HG03135 (cell line): ENCODE data around the gene NHS.

ENCODE experiments used
- ATAC-seq: cut with Tn5 transposase; IDR thresholded peaks from one replicate; pipeline ENCODE4 v1.9.1; 2021; ENCODE audit warnings: mild to moderate bottlenecking, moderate library complexity; ENCODE audit not compliant: unreplicated experiment

NHS gene

DNA sequence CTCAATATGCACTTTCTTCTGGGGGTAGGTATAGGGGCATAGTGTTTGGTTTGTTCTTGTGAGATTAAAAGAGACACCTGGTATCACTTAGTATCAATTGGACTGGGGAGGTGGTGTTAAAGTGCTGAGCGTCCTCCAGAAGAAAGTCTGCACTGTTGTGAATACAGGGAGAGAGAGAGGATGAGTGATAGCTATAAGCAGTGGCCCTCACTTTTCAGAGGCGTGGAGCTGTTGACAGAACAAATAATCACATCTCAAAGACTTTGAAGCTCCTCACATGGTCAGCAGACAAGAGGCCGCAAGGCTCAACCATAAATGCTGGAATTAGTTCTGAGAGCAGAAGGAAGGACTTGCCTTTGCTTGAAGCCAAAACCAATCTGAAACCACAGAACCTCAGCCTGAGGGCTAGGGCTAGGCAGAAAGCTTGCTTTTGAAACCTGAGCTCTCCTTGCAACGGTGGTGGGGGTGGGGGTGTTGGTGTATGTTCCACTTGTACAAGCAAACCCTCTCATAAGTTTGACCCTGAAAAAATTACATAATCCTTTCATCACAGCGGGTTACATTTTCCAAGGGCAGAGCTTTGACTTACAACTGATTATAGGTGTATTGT is 239.1 kb downstream of the NHS start:
- no peak for ATAC-seq

DNA sequence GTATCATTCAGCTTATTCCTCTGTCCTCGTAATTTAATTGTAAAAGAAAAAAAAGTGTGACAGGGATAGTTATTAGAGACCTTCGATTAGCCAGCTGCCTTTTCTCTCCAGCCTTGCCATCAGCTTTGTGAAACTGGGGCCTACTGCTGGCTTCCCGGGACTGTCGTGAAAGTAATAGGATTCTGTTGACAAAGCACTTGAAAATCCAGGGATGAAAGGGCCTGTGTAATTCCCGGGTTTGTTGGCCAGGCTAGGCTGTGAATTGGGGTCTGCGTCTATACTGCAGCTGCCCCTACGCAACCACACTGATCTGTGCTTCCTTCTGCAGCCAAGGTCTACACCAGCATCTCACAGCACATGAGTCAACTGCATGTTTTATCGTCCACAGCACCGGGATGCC is 241.9 kb downstream of the NHS start:
- ATAC-seq: no peak

DNA sequence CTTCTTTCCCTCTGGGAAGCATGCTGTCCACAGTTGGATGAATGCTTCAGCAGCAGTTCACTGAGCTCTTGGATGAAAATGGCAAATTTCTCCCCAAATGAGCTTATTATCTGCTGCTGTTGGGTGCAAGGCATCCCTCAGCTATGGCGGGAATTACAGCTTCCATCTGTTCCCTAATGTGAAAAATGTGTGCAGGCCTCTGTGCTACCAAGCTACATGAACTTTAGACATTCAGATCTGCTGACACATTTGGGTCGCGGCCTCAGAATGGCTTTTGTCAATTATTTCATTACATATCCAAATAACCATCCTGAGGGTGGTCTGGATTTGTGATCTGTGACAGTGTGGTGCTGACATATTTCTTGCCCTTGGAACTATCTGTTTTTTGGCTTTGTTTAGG is 242.8 kb downstream of the NHS start:
- ATAC-seq: no peak

GRCh38 chrX:17621566-17622270 is 246.7 kb downstream of the NHS start:
- ATAC-seq: no peak

DNA sequence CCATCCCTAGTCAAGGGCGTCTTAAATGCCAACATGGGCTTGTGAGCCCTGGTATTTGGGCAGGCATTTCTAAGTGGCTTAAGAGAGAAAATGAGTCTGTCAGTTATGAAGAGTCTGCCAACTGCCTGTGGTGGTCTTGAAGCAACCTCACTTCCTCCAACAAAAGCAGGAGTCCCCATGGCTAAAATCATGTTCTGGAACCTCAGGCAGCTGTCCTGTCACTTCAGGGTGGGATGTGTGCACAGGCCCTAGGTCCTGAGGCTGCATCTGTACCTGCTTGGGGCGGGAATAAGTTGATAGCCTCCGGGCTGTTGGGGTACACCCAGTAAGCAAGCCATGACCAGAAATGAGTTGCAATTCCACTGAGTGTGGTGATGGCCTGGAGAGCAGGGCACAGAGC is 247.3 kb downstream of the NHS start:
- no peak for ATAC-seq

DNA sequence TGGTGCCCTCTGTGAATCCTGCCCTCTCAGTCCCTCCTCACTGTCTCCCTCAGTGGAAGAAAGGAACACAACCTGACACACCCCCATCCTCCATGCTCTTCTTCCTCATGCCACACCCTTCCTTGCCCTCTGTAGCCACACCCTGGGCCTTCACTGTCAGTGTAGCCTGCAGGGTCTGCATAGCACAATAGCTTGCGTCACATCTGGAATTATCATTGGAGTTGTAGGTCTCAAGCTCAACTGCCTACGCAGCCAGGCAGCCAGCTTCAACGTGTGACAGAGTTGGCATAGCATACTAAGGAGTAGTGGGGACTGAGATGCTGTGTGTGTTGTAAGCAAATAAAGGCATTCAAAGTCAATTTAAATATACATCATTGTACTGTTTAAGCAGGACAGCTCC is 248.8 kb downstream of the NHS start:
- ATAC-seq: no peak

DNA sequence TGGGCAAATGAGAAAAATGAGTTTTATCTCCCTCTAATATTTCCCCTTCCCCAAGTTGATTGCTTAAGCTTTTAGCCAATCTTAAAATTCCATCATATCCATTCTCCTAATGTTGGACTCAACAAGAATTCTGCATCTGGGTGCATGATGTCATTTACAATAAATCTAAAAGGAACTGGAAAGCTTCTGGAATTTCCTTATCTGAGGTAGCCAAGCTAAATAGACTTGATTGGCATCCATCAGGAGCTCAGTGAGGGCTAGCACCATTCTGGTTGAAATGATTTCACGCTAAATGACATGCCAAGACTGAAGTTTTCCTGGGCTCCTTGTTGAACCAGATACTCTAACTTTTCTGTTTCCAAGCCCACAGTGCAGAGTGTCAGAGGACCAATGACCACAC is 252.0 kb downstream of the NHS start:
- ATAC-seq: no peak

- ATAC-seq: no peak
These were observed 254.0 kb downstream of the NHS start for GRCh38 chrX:17628976-17629375.

DNA sequence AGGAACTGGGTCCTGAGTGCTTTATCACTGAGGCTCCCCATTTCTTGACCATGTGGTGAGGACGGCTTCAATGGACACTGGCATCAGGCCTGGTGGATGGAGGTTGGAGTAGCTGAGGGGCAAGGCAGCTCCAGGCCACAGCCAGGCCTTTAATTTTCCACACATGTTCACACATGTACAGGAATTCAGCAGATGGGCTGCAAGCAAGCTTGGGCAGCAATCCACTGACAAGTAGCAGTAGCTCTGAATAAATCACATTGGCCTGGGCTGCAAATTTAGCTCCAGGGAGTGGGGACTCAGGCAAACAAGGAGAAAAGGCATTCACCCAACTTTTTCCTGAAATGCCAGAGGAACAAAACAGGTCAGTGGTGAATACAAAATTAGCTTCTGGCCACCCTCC is 254.5 kb downstream of the NHS start:
- no peak for ATAC-seq

- ATAC-seq: no peak
These were observed 256.6 kb downstream of the NHS start for GRCh38 chrX:17631647-17632046.

- no peak for ATAC-seq
These were observed 257.9 kb downstream of the NHS start for GRCh38 chrX:17632942-17633341.

GRCh38 chrX:17633546-17633945 is 258.5 kb downstream of the NHS start:
- no peak for ATAC-seq

DNA sequence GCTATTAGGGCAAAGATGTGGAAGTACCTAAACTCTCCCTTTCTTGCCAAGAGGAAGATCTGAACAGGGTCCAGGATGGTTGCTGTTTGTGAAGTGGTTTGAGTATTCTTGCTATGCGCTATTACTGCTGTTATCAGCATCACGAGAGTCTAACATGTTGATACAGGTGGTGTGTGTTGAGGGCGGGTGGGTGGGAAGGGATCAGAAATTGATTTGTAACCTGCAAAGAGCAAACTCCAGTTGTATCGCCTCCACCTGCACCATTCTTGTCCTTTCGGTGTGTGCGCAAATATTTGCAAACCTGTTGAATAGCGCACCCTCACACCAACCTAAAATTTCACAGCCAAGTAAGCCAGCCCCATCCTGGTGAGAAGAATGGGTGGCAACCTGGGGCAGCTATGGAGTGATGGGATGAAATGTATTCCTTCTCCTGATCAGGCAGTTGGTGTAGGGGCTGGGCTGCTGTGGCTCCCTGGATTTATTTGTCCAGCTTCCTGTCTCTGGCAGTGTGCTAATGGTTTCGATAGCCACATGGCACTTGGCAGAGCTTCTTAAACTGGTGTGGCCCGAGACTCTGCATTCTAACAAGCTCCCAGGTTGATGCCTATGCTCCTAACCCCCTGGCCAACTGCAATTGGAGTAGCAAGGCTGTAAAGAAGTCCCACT is 259.7 kb downstream of the NHS start:
- no peak for ATAC-seq

DNA sequence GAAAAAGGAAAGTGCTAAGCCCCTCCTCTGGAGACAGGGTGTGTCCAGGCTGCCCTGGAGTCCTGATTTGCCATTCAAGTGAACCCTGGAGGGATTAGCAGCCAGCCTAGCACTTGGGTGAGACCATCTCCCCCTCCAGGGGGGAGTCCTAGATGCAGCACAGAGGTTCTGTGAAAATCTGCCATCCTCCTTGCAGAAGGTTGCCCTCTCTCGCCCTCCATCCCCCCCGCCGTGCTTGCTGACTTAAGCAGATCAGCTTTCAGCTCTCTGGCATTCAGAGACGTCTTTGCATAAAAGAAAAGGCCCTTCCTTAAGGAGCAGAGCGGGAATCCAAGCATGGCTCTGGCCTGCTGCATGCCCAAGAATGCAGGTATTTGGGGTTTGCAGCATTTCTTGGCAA is 260.2 kb downstream of the NHS start:
- no peak for ATAC-seq

- no peak for ATAC-seq
These were observed 262.2 kb downstream of the NHS start for GRCh38 chrX:17637235-17637634.

- ATAC-seq: no peak
These were observed 263.7 kb downstream of the NHS start for GRCh38 chrX:17638731-17639130.

- ATAC-seq: no peak
These were observed 267.9 kb downstream of the NHS start for GRCh38 chrX:17642891-17643290.

DNA sequence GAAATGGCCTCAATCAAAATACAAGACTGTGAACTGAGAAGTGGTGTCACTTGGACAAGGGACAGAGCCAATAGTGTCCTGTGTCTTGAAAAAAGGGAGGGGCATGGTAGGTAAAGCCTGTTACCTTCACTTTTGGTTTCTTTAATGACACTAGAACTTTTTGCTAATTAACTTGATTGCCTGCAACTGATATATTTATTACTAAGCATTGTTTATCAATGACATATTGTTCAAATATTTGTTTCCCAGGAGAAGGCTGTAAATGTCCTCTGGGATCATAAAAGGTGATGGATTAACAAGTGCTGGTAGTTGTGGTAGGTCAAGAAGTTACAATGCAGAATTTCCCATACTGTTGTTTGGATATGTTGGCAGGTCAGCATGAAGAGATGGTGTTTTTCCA is 268.5 kb downstream of the NHS start:
- ATAC-seq: no peak

DNA sequence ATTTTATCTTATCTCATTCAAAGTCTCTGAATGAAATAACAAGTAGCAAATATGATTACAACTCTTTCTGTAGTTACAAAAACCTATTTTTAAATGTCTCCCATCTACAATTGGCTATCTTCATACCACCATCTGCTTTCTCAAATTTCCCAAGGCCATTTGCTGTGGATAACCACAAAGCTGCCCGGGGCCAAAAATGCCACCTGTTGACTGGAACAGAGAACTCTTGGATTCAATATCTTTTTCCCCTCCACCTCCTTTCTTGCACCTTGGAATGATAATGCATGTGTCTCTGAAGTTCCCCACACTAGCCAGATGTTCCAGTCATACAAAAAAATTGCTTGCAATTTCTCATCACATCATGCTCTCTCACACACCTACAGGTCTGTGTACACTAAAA is 269.0 kb downstream of the NHS start:
- no peak for ATAC-seq

- ATAC-seq: no peak
These were observed 279.1 kb downstream of the NHS start for GRCh38 chrX:17654116-17654515.

GRCh38 chrX:17655211-17656034 is 280.4 kb downstream of the NHS start:
- no peak for ATAC-seq

GRCh38 chrX:17656035-17656418 is 281.0 kb downstream of the NHS start:
- ATAC-seq: no peak
